Cardiac fibroblast (primary cell): ENCODE measurements around the gene ARSB.
A peak's percentile ranks its signal among the peaks of the same experiment; 100 is the strongest.

Experiments used
- DNase-seq, 2 donors: peaks; one replicate each; pipeline versions ENCODE4 v3.0.0 to v3.0.0-alpha.2; 2010; ENCODE audit warnings: low read depth in 2 of 2
- H3K4me3 ChIP-seq, 2 donors: replicated peaks in 1 of 2; 1 replicate in 1 of 2; 2 replicates in 1 of 2; pipeline ENCODE4 v1.5.1; 2011; ENCODE audit warnings: low read depth in 2 of 2, low read length in 2 of 2, mild to moderate bottlenecking in 2 of 2, moderate library complexity in 1 of 2
- CTCF ChIP-seq: IDR thresholded peaks from one replicate; pipeline ENCODE4 v1.5.1; 2011; ENCODE audit warnings: low read depth, mild to moderate bottlenecking, low read length, inconsistent platforms

ARSB gene

GRCh38 chr5:78830528-78831046, 154.5 kb downstream of the ARSB start:
- TF ChIP-seq CTCF: no peak
- no peak overlapping the region for H3K4me3 ChIP-seq
- DNase-seq: no peak

GRCh38 chr5:78829811-78830527, 155.1 kb downstream of the ARSB start:
- DNase-seq: peak; percentile 23 to 50
- H3K4me3 ChIP-seq: no peak overlapping the region
- TF ChIP-seq CTCF: no peak

GRCh38 chr5:78827725-78828124, 157.4 kb downstream of the ARSB start:
- no peak for DNase-seq
- H3K4me3 ChIP-seq: no peak overlapping the region
- TF ChIP-seq CTCF: no peak

GRCh38 chr5:78824831-78825281, 160.3 kb downstream of the ARSB start:
- no peak overlapping the region for H3K4me3 ChIP-seq
- no peak for TF ChIP-seq CTCF
- DNase-seq: peak in 1 of 2 donors; percentile 41

GRCh38 chr5:78823196-78823595, 161.9 kb downstream of the ARSB start:
- no peak for DNase-seq
- TF ChIP-seq CTCF: no peak
- no peak overlapping the region for H3K4me3 ChIP-seq

GRCh38 chr5:78821536-78822021, 163.5 kb downstream of the ARSB start:
- no peak for TF ChIP-seq CTCF
- no peak overlapping the region for H3K4me3 ChIP-seq
- DNase-seq: no peak
